Measurements from ENCODE around the gene STX8.

GRCh38 chr17:9479964-9480363, 95.7 kb downstream of the STX8 start:
- TF ChIP-seq EZH2 (IDR thresholded peaks at IDR 0.05) (no peak), EGR1 (IDR thresholded peaks at IDR 0.05; ENCODE audit: low read depth) (no peak), TCF7L2 (IDR thresholded peaks at IDR 0.05; ENCODE audit: borderline replicate concordance, extremely low read depth, insufficient read depth, insufficient read length) (no peak), EZH2phosphoT487 (IDR thresholded peaks at IDR 0.05; ENCODE audit: borderline replicate concordance) (no peak), POLR2A (IDR thresholded peaks at IDR 0.05; ENCODE audit: borderline replicate concordance, extremely low read depth, insufficient read depth, insufficient read length) (no peak), POLR2AphosphoS5 (IDR thresholded peaks at IDR 0.05; ENCODE audit: low read depth, low read length) (no peak), REST (IDR thresholded peaks at IDR 0.05; ENCODE audit: low read depth) (no peak), SP1 (IDR thresholded peaks at IDR 0.05; ENCODE audit: low read depth) (no peak), YY1 (IDR thresholded peaks at IDR 0.05; ENCODE audit: extremely low read depth, insufficient replicate concordance, low read depth, low read length) (no peak), RAD21 (IDR thresholded peaks at IDR 0.05; ENCODE audit: low read depth) (no peak), ELF1 (IDR thresholded peaks at IDR 0.05; ENCODE audit: borderline replicate concordance, low read depth) (no peak)
- TF ChIP-seq, protein P1, sequence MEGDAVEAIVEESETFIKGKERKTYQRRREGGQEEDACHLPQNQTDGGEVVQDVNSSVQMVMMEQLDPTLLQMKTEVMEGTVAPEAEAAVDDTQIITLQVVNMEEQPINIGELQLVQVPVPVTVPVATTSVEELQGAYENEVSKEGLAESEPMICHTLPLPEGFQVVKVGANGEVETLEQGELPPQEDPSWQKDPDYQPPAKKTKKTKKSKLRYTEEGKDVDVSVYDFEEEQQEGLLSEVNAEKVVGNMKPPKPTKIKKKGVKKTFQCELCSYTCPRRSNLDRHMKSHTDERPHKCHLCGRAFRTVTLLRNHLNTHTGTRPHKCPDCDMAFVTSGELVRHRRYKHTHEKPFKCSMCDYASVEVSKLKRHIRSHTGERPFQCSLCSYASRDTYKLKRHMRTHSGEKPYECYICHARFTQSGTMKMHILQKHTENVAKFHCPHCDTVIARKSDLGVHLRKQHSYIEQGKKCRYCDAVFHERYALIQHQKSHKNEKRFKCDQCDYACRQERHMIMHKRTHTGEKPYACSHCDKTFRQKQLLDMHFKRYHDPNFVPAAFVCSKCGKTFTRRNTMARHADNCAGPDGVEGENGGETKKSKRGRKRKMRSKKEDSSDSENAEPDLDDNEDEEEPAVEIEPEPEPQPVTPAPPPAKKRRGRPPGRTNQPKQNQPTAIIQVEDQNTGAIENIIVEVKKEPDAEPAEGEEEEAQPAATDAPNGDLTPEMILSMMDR (IDR thresholded peaks at IDR 0.05 in 2 of 3, conservative IDR thresholded peaks at IDR 0.05 in 1 of 3; ENCODE audit: borderline replicate concordance in 1 of 3, insufficient read depth in 1 of 3, low read depth in 2 of 3, low read length in 2 of 3), result no peak
- TF ChIP-seq, protein P2, sequence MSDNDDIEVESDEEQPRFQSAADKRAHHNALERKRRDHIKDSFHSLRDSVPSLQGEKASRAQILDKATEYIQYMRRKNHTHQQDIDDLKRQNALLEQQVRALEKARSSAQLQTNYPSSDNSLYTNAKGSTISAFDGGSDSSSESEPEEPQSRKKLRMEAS (IDR thresholded peaks at IDR 0.05), result no peak
